Cardiac muscle cell (in vitro differentiated cells and primary cell): ENCODE results near the gene TAF6. TPM values are rescaled to one million over a fixed set of nuclear protein-coding genes. Genes with fewer than 3 reads are reported as not detected.

Experiments
- DNase-seq, 2 donors: peaks; one replicate each; pipeline versions ENCODE4 v3.0.0 to v3.0.0-alpha.2; 2010 to 2017; ENCODE audit warnings: low read depth in 1 of 2, low spot score in 1 of 2
- H3K27ac ChIP-seq: fragments of 200-600 bp; sonication (generic); 2 replicates; pipeline ENCODE4 v1.5.1; 2016
- H3K27me3 ChIP-seq: fragments of 200-600 bp; sonication (generic); 2 replicates; pipeline ENCODE4 v1.6.0; 2016; ENCODE audit warnings: control low read depth
- H3K36me3 ChIP-seq: fragments of 200-600 bp; sonication (generic); 2 replicates; pipeline ENCODE4 v1.5.1; 2016; ENCODE audit warnings: control low read depth
- H3K4me1 ChIP-seq: fragments of 200-600 bp; sonication (generic); 2 replicates; pipeline ENCODE4 v1.8.1; 2017; ENCODE audit warnings: low read depth, mild to moderate bottlenecking, mixed run types
- H3K4me3 ChIP-seq: fragments of 200-600 bp; sonication (generic); 2 replicates; pipeline ENCODE4 v1.5.1; 2016; ENCODE audit warnings: mild to moderate bottlenecking
- H3K9me3 ChIP-seq: fragments of 200-600 bp; sonication (generic); 2 replicates; pipeline ENCODE4 v1.5.1; 2017; ENCODE audit warnings: low read depth, mild to moderate bottlenecking, control low read depth
- polyA plus RNA-seq: library from polyadenylated mRNA; unstranded; fragments of >200 nt; fragmentation: Nextera tagmentation; extraction: Ambion mirVana; gene quantifications from 2 replicates; pipeline ENCODE4 v1.2.1, GENCODE V29; 2016
- total RNA-seq: library from RNA; depleted of rRNA; stranded (reverse); fragments of >200 nt; gene quantifications from 2 replicates; pipeline ENCODE4 v1.2.3, GENCODE V29; 2016
- TF ChIP-seq, protein P1 (sequence below): IDR thresholded peaks from 2 replicates; pipeline ENCODE4 v1.5.1; 2012; ENCODE audit warnings: low read depth, mild to moderate bottlenecking, low read length

Gene TAF6
- total and polyA plus RNA-seq, 2 experiments from 2014 or later = 99.4 to 163 TPM

DNA sequence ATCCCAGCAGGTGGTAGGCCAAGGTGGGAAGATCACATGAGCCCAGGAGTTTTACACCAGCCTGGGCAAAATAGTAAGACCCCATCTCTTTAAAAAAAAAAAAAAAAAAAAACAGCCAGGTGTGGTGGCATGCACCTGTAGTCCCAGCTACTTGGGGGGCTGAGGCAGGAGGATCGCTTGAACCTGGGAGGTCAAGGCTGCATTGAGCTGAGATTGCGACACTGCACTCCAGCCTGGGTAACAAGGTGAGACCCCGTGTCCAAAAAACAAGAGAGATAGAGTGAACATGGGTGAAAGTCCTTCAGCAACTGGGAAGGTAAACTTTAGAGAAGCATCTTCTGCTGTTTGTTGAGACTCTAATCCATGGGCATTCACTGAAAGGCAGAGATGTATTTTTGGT lies 23.3 kb upstream of the TAF6 start:
- DNase-seq = no peak
- no peaks in the 10 kb centered on the region for H3K4me1 ChIP-seq
- TF ChIP-seq, protein P1, sequence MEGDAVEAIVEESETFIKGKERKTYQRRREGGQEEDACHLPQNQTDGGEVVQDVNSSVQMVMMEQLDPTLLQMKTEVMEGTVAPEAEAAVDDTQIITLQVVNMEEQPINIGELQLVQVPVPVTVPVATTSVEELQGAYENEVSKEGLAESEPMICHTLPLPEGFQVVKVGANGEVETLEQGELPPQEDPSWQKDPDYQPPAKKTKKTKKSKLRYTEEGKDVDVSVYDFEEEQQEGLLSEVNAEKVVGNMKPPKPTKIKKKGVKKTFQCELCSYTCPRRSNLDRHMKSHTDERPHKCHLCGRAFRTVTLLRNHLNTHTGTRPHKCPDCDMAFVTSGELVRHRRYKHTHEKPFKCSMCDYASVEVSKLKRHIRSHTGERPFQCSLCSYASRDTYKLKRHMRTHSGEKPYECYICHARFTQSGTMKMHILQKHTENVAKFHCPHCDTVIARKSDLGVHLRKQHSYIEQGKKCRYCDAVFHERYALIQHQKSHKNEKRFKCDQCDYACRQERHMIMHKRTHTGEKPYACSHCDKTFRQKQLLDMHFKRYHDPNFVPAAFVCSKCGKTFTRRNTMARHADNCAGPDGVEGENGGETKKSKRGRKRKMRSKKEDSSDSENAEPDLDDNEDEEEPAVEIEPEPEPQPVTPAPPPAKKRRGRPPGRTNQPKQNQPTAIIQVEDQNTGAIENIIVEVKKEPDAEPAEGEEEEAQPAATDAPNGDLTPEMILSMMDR = no peak
- no peaks in the 10 kb centered on the region for H3K27me3 ChIP-seq
- no peaks in the 10 kb centered on the region for H3K9me3 ChIP-seq
- no peaks in the 10 kb centered on the region for H3K36me3 ChIP-seq
- H3K27ac ChIP-seq = no peak overlapping the region
- H3K4me3 ChIP-seq = no peak overlapping the region

DNA sequence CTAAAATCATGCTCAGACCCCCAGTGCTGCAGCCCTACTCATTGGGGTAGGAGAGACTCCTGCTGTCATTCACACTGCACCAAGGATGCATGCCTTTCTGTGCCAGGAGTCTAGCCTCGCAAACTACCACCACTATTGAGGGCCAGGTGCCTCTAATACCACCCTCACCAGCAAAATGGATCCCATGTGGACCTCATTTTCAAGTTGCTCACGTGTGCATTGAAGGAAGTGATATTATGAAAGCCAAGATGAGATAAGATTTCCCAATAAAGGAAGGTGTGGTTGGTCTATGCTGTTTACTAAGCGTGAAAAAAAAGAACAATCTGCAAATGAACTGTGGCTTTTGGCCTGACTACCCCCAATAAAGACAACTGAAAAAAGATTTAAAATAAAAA lies 22.4 kb upstream of the TAF6 start:
- H3K27me3 ChIP-seq = no peaks in the 10 kb centered on the region
- TF ChIP-seq, protein P1 = no peak
- no peaks in the 10 kb centered on the region for H3K36me3 ChIP-seq
- DNase-seq = no peak
- H3K9me3 ChIP-seq = no peaks in the 10 kb centered on the region
- no peak overlapping the region for H3K27ac ChIP-seq
- H3K4me1 ChIP-seq = no peaks in the 10 kb centered on the region
- no peak overlapping the region for H3K4me3 ChIP-seq

DNA sequence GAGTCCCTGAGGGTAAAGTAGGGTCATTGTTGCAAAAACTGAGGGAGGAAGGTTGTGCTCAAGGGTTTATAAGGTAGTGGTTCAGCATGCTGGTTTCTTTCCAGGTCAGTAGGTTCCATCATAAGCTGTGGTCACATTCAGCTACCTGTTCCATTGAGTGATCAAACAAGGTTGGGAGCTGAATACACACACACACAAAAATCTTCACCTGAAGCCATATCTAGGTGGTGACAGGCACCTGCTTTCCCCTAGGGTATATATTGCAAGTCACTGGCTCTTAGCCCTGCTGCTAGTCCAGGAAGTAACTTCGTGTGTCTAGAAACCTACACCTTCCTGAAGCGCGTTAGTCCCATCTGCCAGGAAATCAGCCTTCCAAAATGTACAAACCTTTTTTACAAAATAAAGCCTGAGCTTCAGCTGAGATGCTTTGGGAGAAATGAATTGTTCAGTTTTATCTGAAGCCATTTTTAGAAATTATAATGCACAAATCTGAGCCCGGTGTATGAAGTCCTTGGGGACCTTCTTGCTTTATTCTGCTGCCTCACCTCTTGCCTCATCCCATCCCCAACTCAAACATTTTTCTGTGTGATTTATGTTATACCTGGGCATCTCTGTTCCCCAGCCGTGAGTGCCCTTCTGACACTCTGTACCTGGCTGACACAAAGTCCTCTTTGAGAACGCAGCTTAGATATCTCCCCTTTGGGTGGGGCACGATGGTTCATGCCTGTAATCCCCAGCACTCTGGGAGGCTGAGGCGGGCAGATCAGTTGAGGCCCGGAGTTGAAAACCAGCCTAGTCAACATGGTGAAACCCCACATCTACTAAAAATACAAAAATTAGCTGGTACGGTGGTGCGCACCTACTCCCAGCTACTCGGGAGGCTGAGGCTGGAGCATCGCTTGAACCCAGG lies 18.9 kb upstream of the TAF6 start:
- Histone ChIP-seq H3K27me3 (no peaks in the 10 kb centered on the region), H3K27ac (no peak overlapping the region), H3K36me3 (no peaks in the 10 kb centered on the region), H3K4me1 (no peaks in the 10 kb centered on the region), H3K4me3 (no peak overlapping the region), H3K9me3 (no peaks in the 10 kb centered on the region)
- TF ChIP-seq, protein P1 = no peak
- no peak for DNase-seq

DNA sequence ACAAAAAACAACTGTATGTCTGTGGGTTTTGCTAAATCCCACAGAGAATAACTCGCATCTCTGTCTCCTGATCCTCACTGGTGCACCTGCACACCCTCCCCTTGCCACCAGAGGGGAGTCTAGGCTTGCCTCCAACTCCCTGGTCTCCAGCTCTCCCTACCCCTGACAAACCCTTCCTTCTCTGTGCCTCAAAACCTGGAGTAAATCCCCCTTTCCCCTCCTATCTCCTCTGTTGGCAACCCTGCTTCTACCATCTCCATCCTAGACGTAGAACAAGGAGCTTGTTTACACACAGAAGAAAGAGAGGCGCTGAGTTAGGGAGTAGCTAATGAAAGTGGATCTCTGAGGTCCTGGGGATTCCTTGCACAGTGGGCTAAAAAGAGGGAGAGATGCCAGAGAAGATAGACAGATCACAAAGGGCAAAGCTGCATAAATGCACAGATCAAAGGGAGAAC lies 13.6 kb upstream of the TAF6 start:
- Histone ChIP-seq H3K4me3 (no peak overlapping the region), H3K36me3 (no peaks in the 10 kb centered on the region), H3K27me3 (no peaks in the 10 kb centered on the region), H3K27ac (no peak overlapping the region), H3K9me3 (no peaks in the 10 kb centered on the region), H3K4me1 (no peaks in the 10 kb centered on the region)
- TF ChIP-seq, protein P1 = peak; percentile 96
- peak; percentile 78 to 79 for DNase-seq

DNA sequence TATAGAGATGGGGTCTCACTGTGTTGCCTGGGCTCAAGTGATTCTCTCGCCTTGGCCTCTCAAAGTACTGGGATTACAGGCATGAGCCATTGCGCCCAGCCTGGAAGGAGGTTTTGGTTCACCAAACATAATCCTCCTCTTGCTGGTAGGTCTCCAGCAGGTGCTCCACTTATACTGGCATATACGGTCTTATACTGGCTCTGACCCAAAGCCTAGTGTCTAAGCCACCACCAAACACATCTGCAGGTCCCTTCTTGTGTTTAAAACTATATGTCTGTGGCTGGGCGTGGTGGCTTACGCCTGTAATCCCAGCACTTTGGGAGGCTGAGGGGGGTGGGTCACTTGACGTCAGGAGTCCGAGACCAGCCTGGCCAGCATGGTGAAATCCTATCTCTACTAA lies 13.0 kb upstream of the TAF6 start:
- Histone ChIP-seq H3K9me3 (no peaks in the 10 kb centered on the region), H3K27ac (no peak overlapping the region), H3K27me3 (no peaks in the 10 kb centered on the region), H3K4me3 (no peak overlapping the region), H3K36me3 (no peaks in the 10 kb centered on the region), H3K4me1 (no peaks in the 10 kb centered on the region)
- no peak for DNase-seq
- TF ChIP-seq, protein P1 = no peak
